Astrocyte of the hippocampus (primary cell): ENCODE results near the gene SH3GLB2.
"Not testable (repeated sequence)": the region's sequence is repeated elsewhere in the genome, so short reads cannot be mapped to it uniquely, and the experiment has no call there.

Source experiments
- DNase-seq: peaks from one replicate; pipeline ENCODE4 v3.0.0; 2011; ENCODE audit warnings: low read depth, low spot score

SH3GLB2 gene

DNA sequence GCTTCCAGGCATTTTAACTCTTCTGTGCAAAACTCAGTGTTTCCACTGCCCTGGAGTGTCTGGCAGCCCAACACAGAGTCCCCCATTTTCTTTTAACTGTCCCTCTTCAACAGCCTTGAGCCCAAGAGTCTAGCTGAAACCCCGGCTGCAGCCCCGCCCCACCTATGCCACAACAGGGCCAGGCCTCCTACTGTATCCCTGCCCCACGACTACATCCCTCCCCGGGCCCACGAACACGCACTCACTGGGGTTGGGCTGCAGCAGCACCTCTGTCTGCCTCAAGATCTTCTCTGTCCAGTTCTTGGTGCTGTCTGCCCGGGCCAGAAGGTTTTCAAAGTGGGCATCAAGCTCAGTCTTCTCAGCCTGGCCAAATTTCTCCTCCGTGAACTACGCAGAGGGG is 6.1 kb downstream of the SH3GLB2 start:
- no peak for DNase-seq

DNA sequence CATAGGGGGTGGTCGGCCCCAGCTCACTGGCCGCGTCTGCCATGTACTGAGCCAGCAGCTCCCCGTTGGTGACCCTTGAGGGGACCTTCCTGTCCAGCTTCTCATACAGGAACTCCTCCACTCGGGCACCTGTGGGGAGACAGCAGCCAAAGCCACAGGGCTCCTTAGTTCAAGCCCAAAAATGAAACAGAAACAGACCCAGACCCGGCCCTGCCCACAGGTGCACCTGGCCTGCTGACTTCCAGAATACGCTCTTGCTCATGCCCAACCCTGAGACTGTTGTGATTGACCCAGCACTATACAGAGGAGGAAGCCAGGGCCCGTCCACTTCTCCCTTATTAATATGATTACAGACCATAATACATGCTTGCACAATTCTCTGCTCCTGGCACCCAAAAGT is 7.0 kb downstream of the SH3GLB2 start:
- no peak for DNase-seq

DNA sequence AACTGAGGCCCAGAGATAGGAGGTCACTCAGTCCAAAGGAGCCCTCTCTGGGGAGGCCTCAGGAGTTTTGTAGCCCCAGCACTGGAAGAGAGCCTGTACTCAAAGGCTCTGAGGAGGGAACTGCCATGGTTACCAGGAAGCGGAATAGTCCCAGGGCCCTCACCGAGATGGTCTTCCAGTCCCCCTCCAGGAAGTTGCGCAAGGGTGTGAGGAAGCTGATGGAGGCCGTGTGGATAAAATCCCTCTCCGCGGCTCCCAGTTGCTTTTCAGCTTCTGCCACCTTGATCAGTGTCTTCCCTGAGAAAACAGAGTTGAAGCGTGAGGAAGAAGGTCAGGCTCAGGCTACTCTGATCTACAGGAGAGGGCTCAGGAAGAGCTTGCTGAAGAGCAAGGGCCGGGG is 13.5 kb downstream of the SH3GLB2 start:
- DNase-seq, result no peak

DNA sequence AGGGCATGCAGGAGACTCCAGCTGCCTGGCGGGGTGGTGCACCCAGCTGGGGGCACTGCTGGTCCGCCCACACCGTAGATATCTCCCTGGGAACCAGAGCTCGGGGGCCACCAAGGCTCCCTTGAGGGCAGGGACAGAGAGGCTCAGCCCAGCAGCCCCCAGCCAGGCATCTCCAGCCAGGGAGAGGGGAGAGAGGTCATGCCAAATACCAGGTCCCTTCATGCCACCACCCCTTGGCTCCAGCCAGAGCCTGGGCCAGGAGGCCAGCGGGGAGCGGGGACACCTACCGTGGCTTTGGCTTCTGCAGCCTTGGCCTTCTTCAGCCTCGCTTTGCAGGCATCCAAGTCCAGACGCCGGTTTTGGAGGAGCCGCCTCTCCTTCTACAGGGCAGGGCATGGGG is 14.0 kb downstream of the SH3GLB2 start:
- no peak for DNase-seq

DNA sequence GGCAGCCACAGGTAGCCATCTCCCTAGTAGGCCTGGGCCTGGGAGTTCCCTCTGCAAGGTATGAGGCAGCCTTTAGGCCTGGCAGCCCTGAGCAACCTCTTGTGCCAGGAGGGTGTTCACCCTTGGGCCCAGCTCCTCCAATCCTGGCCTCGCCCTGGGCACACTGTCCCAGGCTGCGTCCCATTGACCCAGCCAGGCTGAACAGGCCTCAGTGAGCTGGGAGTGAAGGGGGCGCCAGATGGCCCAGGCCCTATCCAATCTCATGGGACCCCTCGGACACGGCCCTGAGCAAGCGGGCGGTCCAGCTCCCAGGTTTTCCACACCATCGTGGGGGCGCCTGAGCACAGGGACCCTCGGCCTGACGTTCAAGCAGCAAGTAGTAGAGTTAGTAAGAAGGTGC is 14.5 kb downstream of the SH3GLB2 start:
- no peak for DNase-seq

DNA sequence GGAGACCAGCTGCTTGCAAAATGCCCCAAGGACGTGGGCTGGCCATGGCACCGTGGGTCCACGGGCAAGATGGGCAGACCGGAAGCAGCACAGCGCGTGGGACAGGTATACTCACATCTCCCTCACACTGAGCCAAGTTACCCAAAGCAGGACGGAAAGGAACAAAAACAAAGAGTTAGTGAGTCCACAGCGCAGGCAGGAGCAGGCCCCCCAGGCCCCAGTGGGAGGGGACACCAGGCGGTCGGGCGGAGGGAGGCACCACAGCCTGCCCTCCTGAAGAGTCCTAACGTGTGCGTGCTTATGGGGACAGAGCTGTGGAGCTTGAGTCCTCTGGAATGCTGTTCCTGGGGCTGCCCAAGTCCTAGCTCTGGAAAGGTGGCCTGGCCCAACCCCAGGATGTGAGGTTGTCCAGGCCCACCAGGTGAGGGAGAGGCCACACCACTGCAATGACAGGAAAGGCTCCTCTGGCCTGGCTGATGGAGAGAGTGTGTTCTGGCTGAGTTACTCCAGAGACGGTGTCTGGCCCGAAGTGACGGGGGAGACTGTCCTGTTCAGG is 15.2 kb downstream of the SH3GLB2 start:
- no peak for DNase-seq

DNA sequence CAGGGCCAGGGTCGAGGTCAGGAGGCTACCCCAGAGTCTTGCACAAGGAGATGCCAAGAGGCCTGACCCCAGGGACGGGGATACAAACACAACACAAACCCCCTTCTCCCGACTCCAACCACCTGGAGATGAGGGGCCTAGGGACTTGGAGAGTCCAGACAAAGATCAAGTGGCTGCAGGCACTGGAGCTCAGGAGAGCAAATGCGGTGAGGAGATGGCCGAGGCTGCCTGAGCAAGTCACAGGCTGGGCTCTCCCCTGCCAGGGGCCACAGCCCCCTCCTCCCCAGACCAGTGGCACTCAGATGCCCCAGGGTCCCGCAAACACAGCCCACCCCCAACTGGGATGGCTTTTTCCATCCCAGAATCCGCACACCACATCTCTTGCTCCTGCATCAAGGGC is 15.8 kb downstream of the SH3GLB2 start:
- DNase-seq, result no peak

DNA sequence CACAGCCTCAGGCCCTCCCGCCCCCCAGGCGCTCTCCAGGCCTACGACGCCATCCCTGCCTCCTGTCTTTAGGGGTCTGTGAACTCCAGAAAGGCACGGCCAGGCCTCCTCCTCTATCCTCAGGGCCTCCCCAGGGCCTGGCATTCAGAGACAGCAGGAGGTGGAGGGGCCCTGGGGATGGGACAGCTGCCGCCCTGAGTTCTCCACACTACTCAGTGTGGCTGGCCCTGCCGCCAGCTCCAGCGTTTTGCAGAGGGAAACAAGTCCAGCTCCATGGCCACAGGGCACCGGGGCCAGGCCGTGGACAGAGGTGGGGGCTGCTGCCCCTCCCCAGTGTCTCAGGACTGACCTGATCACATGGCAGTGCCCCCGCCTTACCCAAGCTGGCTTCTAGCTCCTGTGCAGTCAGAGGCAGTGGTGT is 16.4 kb downstream of the SH3GLB2 start:
- DNase-seq, result no peak

DNA sequence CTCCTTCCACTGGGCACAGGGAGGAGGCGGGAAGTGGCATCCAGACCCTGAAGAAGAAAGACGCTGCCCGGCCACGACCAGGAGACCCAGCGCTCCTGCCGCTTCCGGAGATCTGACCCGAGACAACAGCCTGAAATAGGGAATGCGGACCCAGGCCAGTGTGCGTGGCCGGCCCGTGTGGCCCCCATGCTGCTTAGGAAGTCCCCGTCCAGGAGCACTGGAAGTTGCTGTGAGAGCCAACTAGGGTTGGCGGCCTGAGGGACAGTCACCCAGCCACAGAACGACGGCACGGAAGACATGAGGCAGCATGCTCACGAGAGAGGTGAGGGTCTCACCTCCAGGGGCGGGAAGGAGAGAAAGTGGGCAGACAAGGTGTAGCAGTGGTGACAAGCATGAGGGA is 17.0 kb downstream of the SH3GLB2 start:
- no peak for DNase-seq

DNA sequence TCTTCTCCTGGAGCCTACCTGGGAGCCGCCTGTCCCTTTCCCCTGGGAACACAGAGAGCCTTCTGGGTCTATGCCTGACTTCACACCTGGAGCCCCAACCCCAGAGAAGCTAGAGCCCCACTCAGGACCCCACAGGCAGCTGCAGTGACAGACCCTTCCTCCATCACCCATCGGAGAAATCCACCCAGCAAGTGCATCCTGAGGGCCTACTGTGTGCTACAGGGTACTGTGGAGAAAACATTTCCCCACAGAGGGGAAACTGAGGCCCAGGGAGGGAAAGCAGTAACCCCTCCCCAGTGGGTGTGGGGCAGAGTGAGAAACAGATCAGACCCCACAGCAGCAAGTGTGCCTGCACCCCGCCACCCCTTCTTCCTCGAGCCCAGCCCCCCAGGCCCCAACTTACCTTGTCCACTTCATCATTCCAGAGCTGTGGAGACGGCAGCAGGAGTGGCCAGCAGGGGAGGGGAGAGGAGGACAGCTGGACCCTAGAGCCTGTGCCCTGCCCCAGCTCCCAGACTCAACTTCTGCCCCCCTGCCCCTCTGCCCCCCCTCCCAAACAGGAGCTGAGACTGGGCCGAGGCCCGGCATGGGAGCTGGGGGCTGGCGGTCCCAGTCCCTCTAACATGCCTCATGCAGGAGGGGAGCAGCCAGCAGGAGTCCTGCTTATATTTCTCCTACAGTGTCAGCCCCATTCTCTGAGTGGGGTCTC is 17.7 kb downstream of the SH3GLB2 start:
- DNase-seq, result no peak

DNA sequence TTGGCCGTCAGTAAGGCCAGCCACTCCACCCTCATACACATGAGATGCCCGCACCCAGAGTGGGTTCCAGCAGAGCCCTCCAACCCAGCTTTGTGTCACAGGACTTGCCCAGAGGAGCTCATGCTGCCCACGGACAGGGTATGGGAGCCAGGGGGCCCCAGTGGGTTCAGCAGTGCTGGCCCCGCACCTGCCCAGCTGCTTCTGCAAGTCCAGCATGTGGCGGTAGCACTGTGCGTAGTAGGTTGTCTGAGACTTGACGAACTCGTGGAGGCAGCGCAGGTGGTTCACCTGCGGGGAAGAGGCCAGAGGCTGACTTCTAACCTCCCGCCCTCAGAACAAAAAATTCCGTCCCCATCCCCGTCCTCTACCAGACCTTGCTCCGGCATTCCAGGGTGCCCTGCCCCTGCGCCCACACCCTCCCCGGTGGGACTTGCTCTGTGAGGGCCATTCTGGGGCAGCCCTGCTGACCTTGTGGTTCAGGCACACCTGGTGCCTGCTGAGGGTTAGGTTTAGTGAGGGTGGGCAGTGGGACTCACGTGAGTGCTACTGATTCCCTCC is 18.5 kb downstream of the SH3GLB2 start:
- DNase-seq, result no peak

DNA sequence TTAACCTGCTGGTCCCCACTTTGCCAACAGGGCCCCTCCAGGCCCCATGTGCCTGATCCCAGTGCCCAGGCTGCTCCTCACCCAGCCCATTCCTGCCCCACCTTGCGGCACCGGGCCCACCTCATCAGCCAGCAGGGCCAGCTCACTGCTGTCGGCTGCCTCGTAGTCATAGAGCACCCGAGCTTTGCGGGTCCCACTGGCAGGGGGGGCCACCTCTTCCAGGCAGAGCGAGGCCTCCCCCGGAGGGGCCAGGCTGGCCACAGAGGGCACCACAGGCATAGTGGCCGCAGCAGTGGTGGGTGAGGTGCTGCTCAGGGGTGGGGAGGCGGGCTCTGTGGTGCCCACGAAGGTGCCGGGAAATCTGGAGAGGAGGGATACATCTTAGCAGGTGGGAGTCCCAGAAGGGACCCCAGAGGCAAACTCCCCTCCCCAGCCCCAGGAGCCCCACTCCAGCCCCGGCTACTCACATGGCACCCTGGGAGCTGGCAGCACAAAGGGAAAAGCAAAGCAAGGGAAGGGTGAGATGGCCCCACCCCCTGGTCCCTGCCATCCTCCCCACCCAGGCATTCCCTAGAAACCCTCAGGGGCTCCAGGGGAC is 19.0 kb downstream of the SH3GLB2 start:
- no peak for DNase-seq

DNA sequence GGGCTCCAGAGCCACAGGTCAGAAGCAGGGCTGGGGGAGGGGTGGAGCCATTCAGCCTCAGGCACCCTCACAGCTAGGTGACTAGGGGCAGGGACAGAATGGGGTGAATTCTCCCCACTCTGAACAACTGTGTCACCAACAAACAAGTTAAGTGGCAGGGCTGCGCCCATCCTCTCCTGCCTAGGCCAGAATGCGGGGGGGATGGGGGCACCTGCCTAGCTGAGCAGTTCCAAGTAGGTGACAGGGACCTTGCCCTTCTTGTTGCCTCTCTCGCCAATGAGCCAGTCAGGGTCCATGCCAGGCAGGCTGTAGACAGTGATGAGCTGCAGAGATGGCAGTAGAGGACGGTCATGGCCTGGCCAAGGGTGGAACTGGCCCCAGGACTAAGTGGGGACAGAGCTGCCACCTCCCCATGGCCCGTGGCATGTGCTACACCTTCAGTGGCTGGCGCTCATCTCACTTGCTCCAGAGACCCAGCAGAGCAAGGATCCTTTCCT is 19.6 kb downstream of the SH3GLB2 start:
- DNase-seq, result no peak

DNA sequence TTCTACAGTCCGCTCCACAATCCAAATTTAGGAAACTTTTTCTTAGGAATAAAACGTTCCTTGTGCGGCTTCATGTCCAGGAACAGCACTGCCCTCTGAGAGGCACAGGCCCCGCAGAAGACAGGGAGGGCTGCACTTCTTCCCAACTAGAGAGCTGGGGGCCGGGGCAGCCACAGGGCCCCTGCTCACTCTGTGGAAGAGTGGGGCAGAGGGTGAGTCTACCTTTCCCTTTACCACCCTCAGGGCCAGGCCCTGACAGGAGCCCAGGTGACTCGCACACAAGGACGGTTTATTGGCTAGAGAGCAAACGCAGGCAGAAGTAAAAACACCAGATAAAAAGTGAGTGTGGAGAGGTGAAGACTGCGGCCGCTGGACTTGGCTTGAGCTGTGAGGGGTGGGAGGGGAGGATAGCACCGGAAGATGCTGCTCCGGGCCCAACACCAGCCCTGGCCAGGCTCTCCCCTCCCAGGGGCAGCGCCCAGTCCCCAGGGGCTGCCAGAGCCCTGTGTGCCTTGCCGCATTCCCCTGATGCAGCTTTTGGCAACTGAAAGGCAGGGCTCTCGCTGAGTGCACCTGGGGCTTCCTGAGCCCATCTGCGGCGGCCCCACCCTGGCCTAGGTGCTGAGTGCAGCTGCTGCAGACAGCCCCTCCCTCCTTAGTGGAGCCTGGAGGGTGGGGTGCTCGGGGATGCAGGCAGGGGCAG is 20.2 kb downstream of the SH3GLB2 start:
- DNase-seq, result no peak

DNA sequence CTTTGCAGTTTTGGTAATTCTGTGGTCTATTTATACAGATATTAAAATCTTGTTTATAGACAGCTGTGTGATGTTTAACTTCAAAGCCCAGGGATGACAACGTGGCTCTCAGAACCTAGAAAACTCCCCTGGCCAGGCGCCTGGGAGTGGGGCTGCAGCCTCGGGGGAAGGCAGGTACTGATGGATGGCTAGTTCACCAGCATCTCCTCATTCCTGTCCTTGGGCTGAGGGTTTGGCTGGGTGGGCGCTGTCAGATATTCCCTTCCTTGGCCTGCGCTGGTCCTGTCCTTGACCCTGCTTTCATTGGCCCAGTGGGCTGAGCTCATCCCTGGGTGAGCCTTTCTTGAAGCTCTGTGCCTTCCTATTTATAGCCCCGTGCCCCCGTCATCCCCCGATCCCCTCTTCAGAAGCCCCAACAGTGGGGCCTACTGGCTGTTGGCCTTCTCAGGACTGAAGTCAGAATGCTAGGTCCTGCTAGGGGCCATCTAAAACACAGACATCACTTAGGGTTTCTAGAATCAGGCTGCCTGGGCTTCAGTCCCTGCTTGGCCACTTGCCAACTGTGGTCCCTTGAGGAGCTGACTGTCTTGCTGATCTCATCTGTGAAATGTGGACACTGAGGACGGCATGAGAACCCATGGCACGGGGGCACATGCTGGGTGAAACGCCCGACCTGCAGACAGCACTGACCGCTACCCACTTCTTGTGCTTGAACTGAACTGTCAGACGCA is 20.9 kb downstream of the SH3GLB2 start:
- DNase-seq, result no peak

DNA sequence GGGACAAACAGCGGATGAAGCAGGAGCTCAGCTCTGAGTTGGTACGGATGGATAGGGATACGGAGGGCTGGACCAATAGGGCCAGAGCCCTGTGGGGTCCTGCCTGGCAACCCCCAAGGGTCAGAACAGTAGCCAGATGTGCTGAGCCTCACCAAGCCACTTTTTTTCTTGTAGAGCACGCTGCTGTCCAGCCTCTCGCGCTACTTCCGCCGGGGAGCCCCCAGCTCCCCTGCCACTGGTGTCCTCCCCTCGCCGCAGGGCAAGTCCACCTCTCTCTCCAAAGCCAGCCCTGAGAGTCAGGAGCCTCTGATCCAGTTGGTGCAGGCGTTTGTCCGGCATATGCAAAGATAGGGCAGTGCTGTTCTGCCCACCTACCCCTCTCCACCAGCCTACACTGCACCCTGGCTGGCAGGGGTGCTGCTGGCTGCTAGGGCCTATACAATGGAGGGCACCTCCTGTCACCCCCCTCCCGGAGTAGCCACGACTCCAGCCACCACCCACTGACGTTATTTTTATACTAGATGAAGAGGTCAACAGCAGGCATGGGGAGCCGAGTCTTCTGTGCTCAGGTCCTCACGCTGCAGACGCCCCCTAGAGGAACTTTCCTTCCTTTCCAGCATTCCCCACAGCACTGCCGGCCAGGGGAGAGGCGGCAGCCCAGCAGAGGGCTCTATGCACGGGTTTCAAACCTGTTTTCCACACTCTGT is 21.6 kb downstream of the SH3GLB2 start:
- DNase-seq, result peak; percentile 89

DNA sequence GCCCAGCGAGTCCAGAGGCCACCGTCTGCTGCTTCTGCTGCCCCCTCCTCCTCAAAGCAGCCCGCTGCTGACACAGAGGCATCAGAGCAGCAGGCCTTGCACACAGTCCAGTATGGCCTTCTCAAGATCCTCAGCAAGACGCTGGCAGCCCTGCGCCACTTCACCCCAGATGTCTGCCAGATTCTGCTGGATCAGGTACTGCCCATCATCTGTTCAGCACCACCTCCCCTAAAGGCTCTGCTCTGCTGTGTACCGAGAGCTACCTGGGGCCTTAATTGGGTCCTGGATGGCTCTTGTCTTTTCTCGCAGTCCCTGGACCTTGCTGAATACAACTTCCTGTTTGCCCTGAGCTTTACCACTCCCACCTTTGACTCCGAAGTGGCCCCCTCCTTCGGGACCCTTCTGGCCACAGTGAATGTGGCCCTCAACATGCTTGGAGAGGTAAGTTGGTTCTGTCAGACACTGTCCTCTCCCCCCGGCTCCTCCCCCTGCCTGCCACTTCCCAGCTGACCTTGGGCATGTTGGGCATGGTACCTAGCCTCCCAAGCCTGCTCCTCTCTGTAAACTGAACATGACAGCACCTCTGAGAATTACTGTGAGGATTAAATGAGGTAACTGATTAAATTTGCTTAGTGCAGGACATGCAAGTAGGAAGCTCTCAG is 22.7 kb downstream of the SH3GLB2 start:
- DNase-seq, result no peak

DNA sequence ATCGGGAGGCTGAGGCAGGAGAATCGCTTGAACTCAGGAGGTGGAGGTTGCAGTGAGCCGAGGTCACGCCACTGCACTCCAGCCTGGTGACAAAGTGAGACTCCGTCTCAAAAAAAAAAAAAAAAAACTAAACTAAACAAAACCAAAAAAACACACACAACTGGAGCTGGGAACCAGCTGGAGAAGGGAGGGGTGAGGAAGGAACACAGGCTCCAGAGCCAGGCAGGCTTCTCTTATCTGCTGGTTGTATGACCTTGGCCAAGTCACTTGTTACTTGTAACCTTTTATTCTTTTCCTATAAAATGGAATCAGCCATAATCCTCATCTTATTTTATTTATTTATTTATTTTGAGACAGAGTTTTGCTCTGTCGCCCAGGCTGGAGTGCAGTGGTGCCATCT is 24.0 kb downstream of the SH3GLB2 start:
- DNase-seq, result not testable (repeated sequence)

DNA sequence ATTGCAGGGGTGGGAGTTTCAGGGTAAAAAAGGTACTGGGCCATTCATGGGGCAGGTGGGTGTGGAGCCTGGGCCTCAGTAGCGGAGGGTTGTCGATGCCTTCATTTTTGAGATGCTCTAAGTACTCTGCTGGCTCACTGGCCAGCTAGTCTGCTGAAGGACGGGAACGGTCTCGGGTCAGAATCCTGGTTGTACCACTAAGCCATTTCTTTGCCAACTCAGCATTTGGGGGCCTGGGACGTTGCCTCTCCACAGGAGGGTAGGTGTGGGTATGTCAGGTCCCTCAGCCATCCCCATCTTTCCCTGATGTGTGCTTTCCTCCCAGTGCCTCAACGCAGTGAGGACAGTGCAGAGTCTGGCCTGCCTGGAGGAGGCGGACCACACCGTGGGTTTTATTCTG is 25.1 kb downstream of the SH3GLB2 start:
- no peak for DNase-seq
